ENCODE data around the gene POU1F1.
"Not testable (repeated sequence)": the region's sequence is repeated elsewhere in the genome, so short reads cannot be mapped to it uniquely, and the experiment has no call there.

The POU1F1 gene

GRCh38 chr3:87276484-87276883 lies at the start of gene POU1F1:
Gene POU1F1 (minus strand): TSS chr3:87276584. CDS start chr3:87276462, 122 bp downstream.
- in situ Hi-C loops (cut with MboI; ENCODE audit: low sequenced_read_pairs) = no loop called here

- in situ Hi-C loops (cut with MboI; ENCODE audit: low sequenced_read_pairs) = no loop called here
Measured at GRCh38 chr3:87324609-87325008, 48.2 kb upstream of the POU1F1 start.

GRCh38 chr3:87320756-87321626 lies 44.6 kb upstream of the POU1F1 start:
- in situ Hi-C loops (cut with MboI; ENCODE audit: low sequenced_read_pairs) = no loop called here

- in situ Hi-C loops (cut with MboI; ENCODE audit: low sequenced_read_pairs) = no loop called here
Measured at GRCh38 chr3:87318617-87319021, 42.2 kb upstream of the POU1F1 start.

GRCh38 chr3:87317779-87318178 lies 41.4 kb upstream of the POU1F1 start:
- in situ Hi-C loops (cut with MboI; ENCODE audit: low sequenced_read_pairs) = no loop called here

- in situ Hi-C loops (cut with MboI; ENCODE audit: low sequenced_read_pairs) = no loop called here
Measured at GRCh38 chr3:87313641-87314040, 37.3 kb upstream of the POU1F1 start.

GRCh38 chr3:87311309-87311708 lies 34.9 kb upstream of the POU1F1 start:
- in situ Hi-C loops (cut with MboI; ENCODE audit: low sequenced_read_pairs) = no loop called here

- in situ Hi-C loops (cut with MboI; ENCODE audit: low sequenced_read_pairs) = no loop called here
Measured at GRCh38 chr3:87309601-87310000, 33.2 kb upstream of the POU1F1 start.

GRCh38 chr3:87307805-87308204 lies 31.4 kb upstream of the POU1F1 start:
- in situ Hi-C loops (cut with MboI; ENCODE audit: low sequenced_read_pairs) = no loop called here

- in situ Hi-C loops (cut with MboI; ENCODE audit: low sequenced_read_pairs) = no loop called here
Measured at GRCh38 chr3:87305517-87305916, 29.1 kb upstream of the POU1F1 start.

GRCh38 chr3:87305031-87305430 lies 28.6 kb upstream of the POU1F1 start:
- in situ Hi-C loops (cut with MboI; ENCODE audit: low sequenced_read_pairs) = not testable (repeated sequence)

- in situ Hi-C loops (cut with MboI; ENCODE audit: low sequenced_read_pairs) = no loop called here
Measured at GRCh38 chr3:87298111-87298718, 21.8 kb upstream of the POU1F1 start.

- in situ Hi-C loops (cut with MboI; ENCODE audit: low sequenced_read_pairs) = no loop called here
Measured at GRCh38 chr3:87288446-87288845, 12.1 kb upstream of the POU1F1 start.

GRCh38 chr3:87287011-87287410 lies 10.6 kb upstream of the POU1F1 start:
- in situ Hi-C loops (cut with MboI; ENCODE audit: low sequenced_read_pairs) = no loop called here

- in situ Hi-C loops (cut with MboI; ENCODE audit: low sequenced_read_pairs) = no loop called here
Measured at GRCh38 chr3:87272718-87273341, 3.6 kb downstream of the POU1F1 start.

- in situ Hi-C loops (cut with MboI; ENCODE audit: low sequenced_read_pairs) = no loop called here
Measured at GRCh38 chr3:87270908-87271700, 5.3 kb downstream of the POU1F1 start.

GRCh38 chr3:87269723-87270122 lies 6.7 kb downstream of the POU1F1 start:
- in situ Hi-C loops (cut with MboI; ENCODE audit: low sequenced_read_pairs) = no loop called here

GRCh38 chr3:87268646-87269211 lies 7.7 kb downstream of the POU1F1 start:
- in situ Hi-C loops (cut with MboI; ENCODE audit: low sequenced_read_pairs) = no loop called here

- in situ Hi-C loops (cut with MboI; ENCODE audit: low sequenced_read_pairs) = no loop called here
Measured at GRCh38 chr3:87267953-87268645, 8.3 kb downstream of the POU1F1 start.

- in situ Hi-C loops (cut with MboI; ENCODE audit: low sequenced_read_pairs) = no loop called here
Measured at GRCh38 chr3:87261925-87262324, 14.5 kb downstream of the POU1F1 start.

Data from HL-60/S4 (cell line).